GM19351 (cell line): ENCODE results near the gene PCDHB2.
"Not testable (repeated sequence)": the region's sequence is repeated elsewhere in the genome, so short reads cannot be mapped to it uniquely, and the experiment has no call there.

Experiments
- ATAC-seq: cut with Tn5 transposase; IDR thresholded peaks from one replicate; pipeline ENCODE4 v1.9.1; 2021; ENCODE audit warnings: mild to moderate bottlenecking, moderate library complexity; ENCODE audit not compliant: unreplicated experiment

Gene PCDHB2

DNA sequence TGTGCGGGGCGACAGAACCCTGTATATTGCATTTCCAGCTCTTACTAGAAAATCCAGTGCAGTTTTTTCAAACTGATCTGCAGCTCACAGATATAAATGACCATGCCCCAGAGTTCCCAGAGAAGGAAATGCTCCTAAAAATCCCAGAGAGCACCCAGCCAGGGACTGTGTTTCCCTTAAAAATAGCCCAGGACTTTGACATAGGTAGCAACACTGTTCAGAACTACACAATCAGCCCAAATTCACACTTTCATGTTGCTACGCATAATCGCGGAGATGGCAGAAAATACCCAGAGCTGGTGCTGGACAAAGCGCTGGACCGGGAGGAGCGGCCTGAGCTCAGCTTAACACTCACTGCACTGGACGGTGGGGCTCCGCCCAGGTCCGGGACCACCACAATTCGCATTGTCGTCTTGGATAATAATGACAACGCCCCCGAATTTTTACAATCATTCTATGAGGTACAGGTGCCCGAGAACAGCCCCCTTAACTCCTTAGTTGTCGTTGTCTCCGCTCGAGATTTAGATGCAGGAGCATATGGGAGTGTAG is 41.4 kb downstream of the PCDHB2 start:
- no peak for ATAC-seq

- ATAC-seq, result not testable (repeated sequence)
Measured at GRCh38 chr5:141137346-141137745, 42.9 kb downstream of the PCDHB2 start.
